GM12878 (cell line): ENCODE data around the gene RGS19. TPM values are rescaled to one million over a fixed set of nuclear protein-coding genes. Genes with fewer than 3 reads are reported as not detected.

ENCODE experiments used
- ATAC-seq: fragments of 200-7000 bp; cut with Tn5 transposase; 3 replicates; pipeline ENCODE4 v1.9.1; 2020; ENCODE audit warnings: mild to moderate bottlenecking, moderate library complexity
- BruUV-seq: library from RNA; stranded (reverse); fragments of 400-500 nt; replicated peaks from 2 replicates; lab custom pipeline; 2021; lab: Mats Ljungman, UMichigan
- CTCF ChIA-PET: fragments of 300-600 bp; sonication (Branson Sonifier 250); formaldehyde crosslinking; extraction: SDS; loops from one replicate; lab custom pipeline; 2021; ENCODE audit warnings: inconsistent platforms; lab: Yijun Ruan, JAX
- POLR2A ChIA-PET: fragments of 350-600 bp; formaldehyde crosslinking; extraction: SDS; loops from one replicate; lab custom pipeline; 2021; ENCODE audit warnings: inconsistent platforms; lab: Charles Lee
- RAD21 ChIA-PET: fragments of 300-600 bp; sonication (Branson Sonifier 250); formaldehyde crosslinking; loops from one replicate; lab custom pipeline; 2023; ENCODE audit warnings: antibody characterized with exemption; ENCODE audit not compliant: unreplicated experiment; lab: Charles Lee
- SMC1A ChIA-PET: fragments of 300-600 bp; sonication (Branson Sonifier 250); formaldehyde crosslinking; loops from one replicate; lab custom pipeline; 2023; ENCODE audit not compliant: unreplicated experiment, uncharacterized antibody; lab: Charles Lee
- DNase-seq: peaks from one replicate; pipeline ENCODE4 v3.0.0-alpha.2; 2011; ENCODE audit warnings: low read depth, low spot score
- FAIRE-seq: peaks from 3 replicates; lab custom pipeline; 2011; peaks lifted over from hg19 to GRCh38; lab: Jason Lieb, UNC
- H2AFZ ChIP-seq: 2 replicates; pipeline ENCODE4 v1.6.0; 2011; ENCODE audit warnings: low read depth, low read length, control low read depth; ENCODE audit not compliant: control insufficient read depth
- H3K27ac ChIP-seq: 2 replicates; pipeline ENCODE4 v1.5.1; 2011; ENCODE audit warnings: control low read depth; ENCODE audit not compliant: control insufficient read depth, insufficient read depth
- H3K27me3 ChIP-seq, 2 experiments: replicated peaks in 1 of 2; 2 replicates each; pipeline versions ENCODE4 v1.6.0 to v1.6.1; 2011; ENCODE audit warnings: low read length in 1 of 2; ENCODE audit not compliant: control insufficient read depth in 2 of 2, insufficient read depth in 2 of 2
- H3K36me3 ChIP-seq, 2 experiments: 2 replicates each; pipeline ENCODE4 v1.5.1; 2011; ENCODE audit warnings: low read length in 1 of 2; ENCODE audit not compliant: control insufficient read depth in 2 of 2, insufficient read depth in 2 of 2
- H3K4me1 ChIP-seq: 2 replicates; pipeline ENCODE4 v1.6.1; 2011; ENCODE audit warnings: mild to moderate bottlenecking, low read length, moderate library complexity, mixed read lengths; ENCODE audit not compliant: control insufficient read depth, insufficient read depth
- H3K4me2 ChIP-seq: 2 replicates; pipeline ENCODE4 v1.6.0; 2011; ENCODE audit warnings: control low read depth; ENCODE audit not compliant: control insufficient read depth, insufficient read depth
- H3K4me3 ChIP-seq: fragments of 200-600 bp; sonication (generic); 2 replicates; pipeline ENCODE4 v1.5.1; 2016
- H3K79me2 ChIP-seq: 2 replicates; pipeline ENCODE4 v1.6.0; 2011; ENCODE audit warnings: low read length; ENCODE audit not compliant: control insufficient read depth, insufficient read depth
- H3K9ac ChIP-seq: 2 replicates; pipeline ENCODE4 v1.8.0; 2011; ENCODE audit warnings: low read length, control low read depth, mixed read lengths; ENCODE audit not compliant: control insufficient read depth, insufficient read depth
- H3K9me3 ChIP-seq: replicated peaks from 3 replicates; pipeline ENCODE4 v1.5.1; 2011; ENCODE audit warnings: mild to moderate bottlenecking, low read length; ENCODE audit not compliant: control insufficient read depth, insufficient read depth
- H4K20me1 ChIP-seq: 2 replicates; pipeline ENCODE4 v1.6.0; 2011; ENCODE audit not compliant: control insufficient read depth, insufficient read depth
- ASH2L ChIP-seq: fragments of 300-600, 200-600 bp; sonication (generic); IDR thresholded peaks from 2 replicates; pipeline ENCODE4 v1.6.1; 2017; ENCODE audit warnings: low read depth, mild to moderate bottlenecking, borderline replicate concordance
- EGR1 ChIP-seq, 2 experiments: IDR thresholded peaks; 1 replicate in 1 of 2; 2 replicates in 1 of 2; pipeline ENCODE4 v1.6.1; 2011 to 2012; ENCODE audit warnings: low read depth in 2 of 2, low read length in 2 of 2, borderline replicate concordance in 1 of 2, mild to moderate bottlenecking in 1 of 2, moderate library complexity in 1 of 2
- ESRRA ChIP-seq: IDR thresholded peaks from 2 replicates; pipeline ENCODE4 v1.6.1; 2012; ENCODE audit warnings: mild to moderate bottlenecking, low read length, improper control_type of control experiment
- FOS ChIP-seq: IDR thresholded peaks from 3 replicates; pipeline ENCODE4 v1.6.1; 2011; ENCODE audit warnings: borderline replicate concordance; ENCODE audit not compliant: insufficient read length; ENCODE audit errors: extremely low read depth
- MEF2A ChIP-seq: IDR thresholded peaks from 2 replicates; pipeline ENCODE4 v1.6.1; 2011; ENCODE audit warnings: low read depth, mild to moderate bottlenecking, low read length, moderate library complexity; ENCODE audit not compliant: insufficient read depth
- MEF2B ChIP-seq: fragments of 450-650 bp; IDR thresholded peaks from 2 replicates; pipeline ENCODE4 v1.6.1; 2018; ENCODE audit warnings: mild to moderate bottlenecking, moderate library complexity; ENCODE audit not compliant: partially characterized antibody, poor library complexity, severe bottlenecking
- MTA2 ChIP-seq: fragments of 450-650 bp; IDR thresholded peaks from 2 replicates; pipeline ENCODE4 v1.6.1; 2016; ENCODE audit warnings: low read depth, mild to moderate bottlenecking, moderate library complexity
- MTA3 ChIP-seq: IDR thresholded peaks from 2 replicates; pipeline ENCODE4 v1.6.1; 2012; ENCODE audit warnings: low read length, inconsistent platforms, borderline replicate concordance
- RAD21 ChIP-seq: IDR thresholded peaks from 2 replicates; pipeline ENCODE4 v1.6.1; 2011; ENCODE audit warnings: mild to moderate bottlenecking, low read depth, low read length, moderate library complexity; ENCODE audit not compliant: insufficient read depth
- RAD51 ChIP-seq: fragments of 450-650 bp; IDR thresholded peaks from 2 replicates; pipeline ENCODE4 v1.6.1; 2016; ENCODE audit warnings: moderate library complexity, mild to moderate bottlenecking, inconsistent platforms
- SPI1 ChIP-seq: IDR thresholded peaks from 2 replicates; pipeline ENCODE4 v1.6.1; 2011; ENCODE audit warnings: low read depth, mild to moderate bottlenecking, low read length, moderate library complexity, borderline replicate concordance; ENCODE audit not compliant: insufficient read depth
- SUPT20H ChIP-seq: IDR thresholded peaks from 2 replicates; pipeline ENCODE4 v1.6.1; 2011; ENCODE audit warnings: low read depth, mild to moderate bottlenecking, low read length, moderate library complexity, borderline replicate concordance; ENCODE audit not compliant: control insufficient read depth
- ZSCAN29 ChIP-seq: fragments of 450-650 bp; IDR thresholded peaks from 2 replicates; pipeline ENCODE4 v1.6.1; 2017; ENCODE audit warnings: mild to moderate bottlenecking, moderate library complexity
- WGBS: methylation state at CpG from one replicate; pipeline ENCODE4 v1.1.6; 2016; ENCODE audit warnings: low lambda C conversion rate; ENCODE audit not compliant: insufficient replicate concordance, insufficient coverage; ENCODE audit errors: missing lambda C conversion rate; 5-methylcytosine and 5-hydroxymethylcytosine counted together
- in situ Hi-C: fragments of 300-500 bp; cut with MboI; formaldehyde crosslinking; loops from 9 replicates; pipeline ENCODE4 v1.14.3; 2018; ENCODE audit warnings: mixed read lengths
- intact Hi-C: fragments of 100-400 bp; cut with micrococcal nuclease; formaldehyde crosslinking; loops from one replicate; pipeline ENCODE4 v1.14.2; 2022; ENCODE audit not compliant: unreplicated experiment
- polyA plus RNA-seq, 11 experiments: library from polyadenylated mRNA; depleted of rRNA in 4 of 11; unstranded in 6 of 11; stranded (reverse) in 5 of 11; fragments of >200 nt; fragmentation: Nextera tagmentation in 4 of 11; fragmentation: Illumina TruSeq in 1 of 11; extraction: Ambion mirVana in 4 of 11; extraction: Trizol in 1 of 11; gene quantifications; 1 replicate in 1 of 11; 2 replicates in 10 of 11; pipeline versions ENCODE4 v1.2.1 to v1.2.3, GENCODE V29; 2011 to 2016; ENCODE audit warnings: inconsistent platforms in 2 of 11, missing spikeins in 2 of 11, low read depth in 1 of 11
- total RNA-seq, 4 experiments: library from RNA; depleted of rRNA in 3 of 4; stranded (reverse); fragments of >200 nt in 3 of 4; fragmentation: Illumina TruSeq in 1 of 4; extraction: Trizol in 1 of 4; gene quantifications; 2 replicates each; pipeline versions ENCODE4 v1.2.1 to v1.2.3, GENCODE V29; 2013 to 2021
- TF ChIP-seq, protein P1 (sequence below): fragments of 450-650 bp; IDR thresholded peaks from 2 replicates; pipeline ENCODE4 v1.6.1; 2016; ENCODE audit warnings: mild to moderate bottlenecking
- TF ChIP-seq, protein P2 (sequence below): IDR thresholded peaks from 2 replicates; pipeline ENCODE4 v1.6.1; 2012; ENCODE audit warnings: low read length, inconsistent platforms

The RGS19 gene
- total and polyA plus RNA-seq, 10 of the 15 experiments (the other 5 are each of a cell fraction or from before 2014, with no cell fraction given), result 0.82 to 62.4 (median 39.8) TPM

DNA sequence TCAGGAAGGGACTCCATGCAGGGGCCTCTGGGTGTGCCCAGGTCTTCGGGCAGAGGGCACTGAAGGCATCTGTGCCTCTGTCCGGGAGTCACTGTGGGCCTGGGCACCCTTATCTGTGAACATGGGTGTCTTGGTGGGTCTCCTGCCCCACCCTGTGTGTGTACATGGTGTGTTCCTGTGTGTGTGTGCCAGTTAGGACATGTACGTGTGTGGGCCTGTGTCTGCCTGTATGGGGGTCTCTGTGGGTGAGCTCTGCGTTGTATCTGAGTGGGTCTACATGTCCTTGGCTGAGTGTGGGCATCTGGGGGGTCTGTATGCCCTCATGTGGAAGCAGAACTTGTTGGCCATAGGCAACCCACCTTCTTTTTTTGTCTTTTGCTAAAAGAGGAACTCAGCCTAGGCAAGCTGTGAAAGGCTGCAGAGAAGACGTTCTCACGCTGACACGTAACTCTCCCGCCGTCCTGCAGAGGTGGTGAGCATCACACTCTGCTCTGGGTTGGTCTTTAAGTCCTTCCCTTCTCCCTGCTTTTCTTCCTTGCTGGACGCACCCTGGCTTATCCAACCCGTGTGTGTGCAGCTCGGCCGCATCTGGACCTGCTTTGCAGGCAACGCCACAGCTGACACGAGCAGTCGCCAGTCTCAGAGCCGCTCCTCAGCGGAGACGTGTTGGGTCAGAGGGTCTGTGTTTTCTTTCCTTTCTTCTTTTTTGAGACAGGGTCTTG is 28.6 kb upstream of the RGS19 start:
- ATAC-seq (peak; percentile 58), DNase-seq (no peak), FAIRE-seq (no peak)
- Histone ChIP-seq H3K36me3 (no peaks in the 10 kb centered on the region), H3K4me3 (no peak overlapping the region), H3K9me3 (no peaks in the 10 kb centered on the region), H3K79me2 (no peaks in the 10 kb centered on the region), H3K9ac (no peak overlapping the region), H2AFZ (peak overlapping the region; percentile 7; the same call in 1 of the 2 replicates)
- 36% methylated on average over 19 of the region's 19 CpGs for WGBS
- CTCF ChIA-PET, result interaction anchor here (1.1 to 4.6 kb wide), 4 partner anchors 13 to 178 kb away, joined by 3 to 23 read pairs (median 6); partner anchors contain the start of gene LKAAEAR1
- TF ChIP-seq, protein P1, sequence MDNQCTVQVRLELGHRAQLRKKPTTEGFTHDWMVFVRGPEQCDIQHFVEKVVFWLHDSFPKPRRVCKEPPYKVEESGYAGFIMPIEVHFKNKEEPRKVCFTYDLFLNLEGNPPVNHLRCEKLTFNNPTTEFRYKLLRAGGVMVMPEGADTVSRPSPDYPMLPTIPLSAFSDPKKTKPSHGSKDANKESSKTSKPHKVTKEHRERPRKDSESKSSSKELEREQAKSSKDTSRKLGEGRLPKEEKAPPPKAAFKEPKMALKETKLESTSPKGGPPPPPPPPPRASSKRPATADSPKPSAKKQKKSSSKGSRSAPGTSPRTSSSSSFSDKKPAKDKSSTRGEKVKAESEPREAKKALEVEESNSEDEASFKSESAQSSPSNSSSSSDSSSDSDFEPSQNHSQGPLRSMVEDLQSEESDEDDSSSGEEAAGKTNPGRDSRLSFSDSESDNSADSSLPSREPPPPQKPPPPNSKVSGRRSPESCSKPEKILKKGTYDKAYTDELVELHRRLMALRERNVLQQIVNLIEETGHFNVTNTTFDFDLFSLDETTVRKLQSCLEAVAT, result peak; percentile 61; the same call in 1 of the 2 replicates
- TF ChIP-seq MTA2 (0 out of 2 replicates have a peak, but pooled peaks have one; percentile 21), FOS (no peak), MEF2B (peak; percentile 16), MEF2A (no peak), ESRRA (no peak), MTA3 (no peak), ZSCAN29 (no peak), SPI1 (peak; percentile 89), ASH2L (no peak), RAD51 (no peak), RAD21 (no peak), EGR1 (IDR thresholded peaks at IDR 0.05; ENCODE audit: borderline replicate concordance in 1 of 2, low read depth in 2 of 2, low read length in 2 of 2) (no peak), SUPT20H (no peak)
- TF ChIP-seq, protein P2, sequence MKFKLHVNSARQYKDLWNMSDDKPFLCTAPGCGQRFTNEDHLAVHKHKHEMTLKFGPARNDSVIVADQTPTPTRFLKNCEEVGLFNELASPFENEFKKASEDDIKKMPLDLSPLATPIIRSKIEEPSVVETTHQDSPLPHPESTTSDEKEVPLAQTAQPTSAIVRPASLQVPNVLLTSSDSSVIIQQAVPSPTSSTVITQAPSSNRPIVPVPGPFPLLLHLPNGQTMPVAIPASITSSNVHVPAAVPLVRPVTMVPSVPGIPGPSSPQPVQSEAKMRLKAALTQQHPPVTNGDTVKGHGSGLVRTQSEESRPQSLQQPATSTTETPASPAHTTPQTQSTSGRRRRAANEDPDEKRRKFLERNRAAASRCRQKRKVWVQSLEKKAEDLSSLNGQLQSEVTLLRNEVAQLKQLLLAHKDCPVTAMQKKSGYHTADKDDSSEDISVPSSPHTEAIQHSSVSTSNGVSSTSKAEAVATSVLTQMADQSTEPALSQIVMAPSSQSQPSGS, result no peak
- TF ChIP-seq, all 136 proteins: peak for 4
- in situ Hi-C loops (no loop called here), intact Hi-C loops (no loop called here)
- peaks cover 0 to 3% of the 10 kb centered on the region in 2 experiments; a peak in 2 of 4 replicates for H3K27me3 ChIP-seq
- no TSS peak for BruUV-seq
- no peaks in the 10 kb centered on the region; the same call in 1 of the 2 replicates for H3K4me1 ChIP-seq
- ChIA-PET SMC1A (interaction anchor here (1.2 kb wide), 1 partner anchor 24 kb away, joined by 3 read pairs; the partner anchor contains the start of gene LKAAEAR1), POLR2A (interaction anchor here (0.6 to 1.7 kb wide), 2 partner anchors 8 to 12 kb away, joined by 3 to 5 read pairs; no protein-coding TSS in a partner anchor), RAD21 (interaction anchor here (0.9 to 4.9 kb wide), 3 partner anchors 12 to 68 kb away, joined by 3 to 16 read pairs (median 7); partner anchors contain the start of gene LKAAEAR1)
- H3K4me2 ChIP-seq, result no peak overlapping the region
- no peak overlapping the region for H3K27ac ChIP-seq
- no peaks in the 10 kb centered on the region for H4K20me1 ChIP-seq
